Stimulated activated memory B cell treated with anti-CD40 and anti-IgM and Interleukin-4, amounts not matched to agents 10 μg/mL and 1 μg/mL and 100 μg/mL, for 72 hours (primary cell): ENCODE results near the gene SPATS1.
A peak's percentile ranks its signal among the peaks of the same experiment; 100 is the strongest.
"Not testable (repeated sequence)": the region's sequence is repeated elsewhere in the genome, so short reads cannot be mapped to it uniquely, and the experiment has no call there.

Source experiments
- ATAC-seq: fragments of 150-1000 bp; cut with Tn5 transposase; 2 replicates; pipeline ENCODE4 v1.10.0; 2021
- H3K27ac Mint-ChIP-seq: one replicate; pipeline ENCODE4 v1.8.0; 2022; ENCODE audit warnings: mild to moderate bottlenecking, mixed read lengths
- H3K27me3 Mint-ChIP-seq: one replicate; pipeline ENCODE4 v1.8.0; 2022; ENCODE audit warnings: mixed read lengths
- H3K36me3 Mint-ChIP-seq: one replicate; pipeline ENCODE4 v1.8.0; 2022; ENCODE audit warnings: mixed read lengths
- H3K4me1 Mint-ChIP-seq: one replicate; pipeline ENCODE4 v1.8.0; 2022; ENCODE audit warnings: mixed read lengths
- H3K4me3 Mint-ChIP-seq: one replicate; pipeline ENCODE4 v1.8.0; 2022; ENCODE audit warnings: mild to moderate bottlenecking, moderate library complexity, mixed read lengths
- H3K9me3 Mint-ChIP-seq: one replicate; pipeline ENCODE4 v1.8.0; 2022; ENCODE audit warnings: mixed read lengths

Gene SPATS1

GRCh38 chr6:44327760-44328159 lies 14.7 kb upstream of the SPATS1 start:
- no peaks in the 10 kb centered on the region for H3K36me3 Mint-ChIP-seq
- no peak overlapping the region for H3K27ac Mint-ChIP-seq
- H3K4me3 Mint-ChIP-seq, result no peak overlapping the region
- H3K27me3 Mint-ChIP-seq, result peaks cover 39% of the 10 kb centered on the region
- no peaks in the 10 kb centered on the region for H3K4me1 Mint-ChIP-seq
- H3K9me3 Mint-ChIP-seq, result no peaks in the 10 kb centered on the region
- ATAC-seq, result no peak

GRCh38 chr6:44328203-44328602 lies 14.2 kb upstream of the SPATS1 start:
- H3K4me1 Mint-ChIP-seq, H3K27ac Mint-ChIP-seq, H3K36me3 Mint-ChIP-seq, H3K4me3 Mint-ChIP-seq, H3K9me3 Mint-ChIP-seq, ATAC-seq: not testable (repeated sequence)
- H3K27me3 Mint-ChIP-seq, result peaks cover 41% of the 10 kb centered on the region

GRCh38 chr6:44329858-44330257 lies 12.6 kb upstream of the SPATS1 start:
- no peak for ATAC-seq
- H3K9me3 Mint-ChIP-seq, result no peaks in the 10 kb centered on the region
- H3K27me3 Mint-ChIP-seq, result peaks cover 41% of the 10 kb centered on the region
- H3K27ac Mint-ChIP-seq, result no peak overlapping the region
- H3K4me1 Mint-ChIP-seq, result no peaks in the 10 kb centered on the region
- H3K36me3 Mint-ChIP-seq, result no peaks in the 10 kb centered on the region
- H3K4me3 Mint-ChIP-seq, result no peak overlapping the region

- no peak for ATAC-seq
- Mint-ChIP-seq H3K4me1 (no peaks in the 10 kb centered on the region), H3K9me3 (no peaks in the 10 kb centered on the region), H3K36me3 (no peaks in the 10 kb centered on the region), H3K4me3 (no peak overlapping the region), H3K27me3 (peaks cover 48% of the 10 kb centered on the region), H3K27ac (no peak overlapping the region)
Observed at GRCh38 chr6:44332585-44332984, 9.9 kb upstream of the SPATS1 start.

GRCh38 chr6:44333273-44333919 lies 9.1 kb upstream of the SPATS1 start:
- Mint-ChIP-seq H3K36me3 (no peaks in the 10 kb centered on the region), H3K9me3 (no peaks in the 10 kb centered on the region), H3K27ac (no peak overlapping the region), H3K4me1 (no peaks in the 10 kb centered on the region), H3K4me3 (no peak overlapping the region), H3K27me3 (peaks cover 51% of the 10 kb centered on the region)
- ATAC-seq, result no peak

- H3K27me3 Mint-ChIP-seq, result peaks cover 49% of the 10 kb centered on the region
- H3K36me3 Mint-ChIP-seq, result no peaks in the 10 kb centered on the region
- no peaks in the 10 kb centered on the region for H3K9me3 Mint-ChIP-seq
- H3K27ac Mint-ChIP-seq, result no peak overlapping the region
- H3K4me3 Mint-ChIP-seq, result no peak overlapping the region
- no peak for ATAC-seq
- H3K4me1 Mint-ChIP-seq, result no peaks in the 10 kb centered on the region
Observed at GRCh38 chr6:44333942-44334341, 8.5 kb upstream of the SPATS1 start.

- H3K27me3 Mint-ChIP-seq, result peaks cover 32% of the 10 kb centered on the region
- H3K4me1 Mint-ChIP-seq, result no peaks in the 10 kb centered on the region
- H3K9me3 Mint-ChIP-seq, result no peaks in the 10 kb centered on the region
- H3K36me3 Mint-ChIP-seq, result no peaks in the 10 kb centered on the region
- no peak overlapping the region for H3K4me3 Mint-ChIP-seq
- no peak overlapping the region for H3K27ac Mint-ChIP-seq
- ATAC-seq, result no peak
Observed at GRCh38 chr6:44335631-44336030, 6.8 kb upstream of the SPATS1 start.

- Mint-ChIP-seq H3K9me3 (no peaks in the 10 kb centered on the region), H3K27ac (no peak overlapping the region), H3K36me3 (no peaks in the 10 kb centered on the region), H3K27me3 (peaks cover 34% of the 10 kb centered on the region), H3K4me1 (no peaks in the 10 kb centered on the region), H3K4me3 (no peak overlapping the region)
- ATAC-seq, result peak; percentile 83
Observed at GRCh38 chr6:44338228-44339122, 4.0 kb upstream of the SPATS1 start.

GRCh38 chr6:44339301-44339700 lies 3.1 kb upstream of the SPATS1 start:
- no peak for ATAC-seq
- no peak overlapping the region for H3K27ac Mint-ChIP-seq
- peaks cover 42% of the 10 kb centered on the region for H3K27me3 Mint-ChIP-seq
- no peak overlapping the region for H3K4me3 Mint-ChIP-seq
- no peaks in the 10 kb centered on the region for H3K36me3 Mint-ChIP-seq
- H3K4me1 Mint-ChIP-seq, result no peaks in the 10 kb centered on the region
- H3K9me3 Mint-ChIP-seq, result no peaks in the 10 kb centered on the region

GRCh38 chr6:44339763-44340625 lies 2.5 kb upstream of the SPATS1 start:
- Mint-ChIP-seq H3K4me1 (no peaks in the 10 kb centered on the region), H3K9me3 (no peaks in the 10 kb centered on the region), H3K27ac (no peak overlapping the region), H3K4me3 (no peak overlapping the region), H3K36me3 (no peaks in the 10 kb centered on the region), H3K27me3 (peaks cover 49% of the 10 kb centered on the region)
- no peak for ATAC-seq

- H3K4me1 Mint-ChIP-seq, result no peaks in the 10 kb centered on the region
- H3K9me3 Mint-ChIP-seq, result no peaks in the 10 kb centered on the region
- H3K27ac Mint-ChIP-seq, result no peak overlapping the region
- H3K27me3 Mint-ChIP-seq, result peaks cover 54% of the 10 kb centered on the region
- ATAC-seq, result no peak
- H3K36me3 Mint-ChIP-seq, result no peaks in the 10 kb centered on the region
- H3K4me3 Mint-ChIP-seq, result no peak overlapping the region
Observed at GRCh38 chr6:44341095-44341890, 1.2 kb upstream of the SPATS1 start.

GRCh38 chr6:44342052-44342451 lies 398 bp upstream of the SPATS1 start:
- no peaks in the 10 kb centered on the region for H3K36me3 Mint-ChIP-seq
- no peak overlapping the region for H3K27ac Mint-ChIP-seq
- H3K4me3 Mint-ChIP-seq, result no peak overlapping the region
- peaks cover 52% of the 10 kb centered on the region for H3K27me3 Mint-ChIP-seq
- no peaks in the 10 kb centered on the region for H3K4me1 Mint-ChIP-seq
- ATAC-seq, result no peak
- no peaks in the 10 kb centered on the region for H3K9me3 Mint-ChIP-seq

- H3K9me3 Mint-ChIP-seq, H3K36me3 Mint-ChIP-seq, ATAC-seq, H3K4me3 Mint-ChIP-seq, H3K4me1 Mint-ChIP-seq, H3K27ac Mint-ChIP-seq: not testable (repeated sequence)
- H3K27me3 Mint-ChIP-seq, result peaks cover 36% of the 10 kb centered on the region
Observed at GRCh38 chr6:44346818-44347217, 4.4 kb downstream of the SPATS1 start.

GRCh38 chr6:44349904-44350649 lies 7.6 kb downstream of the SPATS1 start:
- Mint-ChIP-seq H3K4me1 (no peaks in the 10 kb centered on the region), H3K9me3 (no peaks in the 10 kb centered on the region), H3K27me3 (peaks cover 4% of the 10 kb centered on the region), H3K4me3 (no peak overlapping the region), H3K27ac (no peak overlapping the region), H3K36me3 (no peaks in the 10 kb centered on the region)
- ATAC-seq, result no peak
